WI38 (cell line): Measurements from ENCODE around the gene LDLRAP1.

ENCODE experiments used
- H3K4me3 ChIP-seq: 2 replicates; pipeline ENCODE4 v1.5.1; 2011; ENCODE audit warnings: low read depth, mild to moderate bottlenecking, control low read depth, low read length
- TF ChIP-seq, protein P1 (sequence below): IDR thresholded peaks from 2 replicates; pipeline ENCODE4 v1.5.1; 2012; ENCODE audit warnings: low read depth, mild to moderate bottlenecking, control low read depth, low read length

Gene LDLRAP1

DNA sequence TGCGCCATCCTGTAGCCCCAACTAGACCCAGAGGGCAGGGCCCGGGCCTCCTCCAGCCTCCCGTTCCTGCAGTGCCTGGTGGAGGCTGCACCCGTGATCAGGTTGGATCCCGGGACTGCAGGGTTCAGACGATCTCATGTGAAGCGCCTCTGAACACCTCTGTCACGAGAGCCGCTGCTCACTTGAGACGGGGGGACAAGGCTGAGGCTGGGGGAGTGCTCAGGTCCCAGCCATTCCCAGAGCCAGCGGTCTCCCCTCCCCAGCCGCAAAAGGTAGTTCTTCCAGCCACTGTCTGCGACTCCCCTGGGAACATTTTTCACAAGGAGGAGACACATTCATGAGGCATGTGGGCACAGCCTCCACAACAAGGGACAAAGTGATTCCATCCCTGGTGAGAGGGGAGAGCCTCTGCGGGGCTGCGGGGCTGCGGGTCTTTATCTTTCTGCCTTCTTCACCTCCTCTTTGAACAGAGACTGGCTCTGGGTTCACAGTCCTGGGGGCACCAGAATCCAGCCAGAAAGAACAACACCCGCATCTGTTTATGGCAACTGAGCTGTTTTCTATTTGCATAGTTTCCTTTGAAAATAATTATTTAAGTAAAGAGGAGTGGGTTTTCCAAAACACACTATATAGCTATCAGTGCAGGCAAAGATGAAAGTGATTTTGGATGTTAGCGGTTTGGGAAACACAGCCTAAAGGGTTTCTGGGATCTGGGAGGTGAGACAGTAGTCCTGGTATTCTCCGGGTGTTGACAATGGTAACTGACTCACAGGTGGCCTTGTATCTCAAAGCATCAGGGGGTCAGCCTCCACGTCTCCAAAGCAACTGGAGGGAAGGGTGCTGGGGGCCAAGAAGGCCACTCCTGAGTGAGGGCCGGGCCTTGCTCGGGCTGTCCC, 13.0 kb upstream of the LDLRAP1 start:
- TF ChIP-seq, protein P1, sequence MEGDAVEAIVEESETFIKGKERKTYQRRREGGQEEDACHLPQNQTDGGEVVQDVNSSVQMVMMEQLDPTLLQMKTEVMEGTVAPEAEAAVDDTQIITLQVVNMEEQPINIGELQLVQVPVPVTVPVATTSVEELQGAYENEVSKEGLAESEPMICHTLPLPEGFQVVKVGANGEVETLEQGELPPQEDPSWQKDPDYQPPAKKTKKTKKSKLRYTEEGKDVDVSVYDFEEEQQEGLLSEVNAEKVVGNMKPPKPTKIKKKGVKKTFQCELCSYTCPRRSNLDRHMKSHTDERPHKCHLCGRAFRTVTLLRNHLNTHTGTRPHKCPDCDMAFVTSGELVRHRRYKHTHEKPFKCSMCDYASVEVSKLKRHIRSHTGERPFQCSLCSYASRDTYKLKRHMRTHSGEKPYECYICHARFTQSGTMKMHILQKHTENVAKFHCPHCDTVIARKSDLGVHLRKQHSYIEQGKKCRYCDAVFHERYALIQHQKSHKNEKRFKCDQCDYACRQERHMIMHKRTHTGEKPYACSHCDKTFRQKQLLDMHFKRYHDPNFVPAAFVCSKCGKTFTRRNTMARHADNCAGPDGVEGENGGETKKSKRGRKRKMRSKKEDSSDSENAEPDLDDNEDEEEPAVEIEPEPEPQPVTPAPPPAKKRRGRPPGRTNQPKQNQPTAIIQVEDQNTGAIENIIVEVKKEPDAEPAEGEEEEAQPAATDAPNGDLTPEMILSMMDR = no peak
- no peak overlapping the region for H3K4me3 ChIP-seq

DNA sequence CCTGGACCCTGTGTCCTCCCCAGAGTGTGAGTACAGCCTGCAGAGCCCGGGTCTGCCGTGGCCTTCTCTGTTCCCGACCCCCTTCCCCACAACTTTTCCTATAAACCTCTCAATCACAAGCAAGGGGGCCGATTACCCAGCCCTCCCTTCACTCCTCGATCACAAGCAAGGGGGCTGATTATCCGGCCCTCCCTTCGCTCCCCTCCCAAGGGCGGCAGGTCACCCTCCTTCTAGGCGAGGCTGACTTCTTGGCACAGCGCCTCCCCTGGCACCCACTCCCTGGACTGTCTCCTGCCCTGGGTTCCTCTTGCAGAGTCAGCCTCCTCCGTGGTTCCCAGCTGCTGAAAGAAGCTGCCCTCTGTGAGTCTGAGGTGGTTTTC, 12.3 kb upstream of the LDLRAP1 start:
- TF ChIP-seq, protein P1 = no peak
- H3K4me3 ChIP-seq = no peak overlapping the region

DNA sequence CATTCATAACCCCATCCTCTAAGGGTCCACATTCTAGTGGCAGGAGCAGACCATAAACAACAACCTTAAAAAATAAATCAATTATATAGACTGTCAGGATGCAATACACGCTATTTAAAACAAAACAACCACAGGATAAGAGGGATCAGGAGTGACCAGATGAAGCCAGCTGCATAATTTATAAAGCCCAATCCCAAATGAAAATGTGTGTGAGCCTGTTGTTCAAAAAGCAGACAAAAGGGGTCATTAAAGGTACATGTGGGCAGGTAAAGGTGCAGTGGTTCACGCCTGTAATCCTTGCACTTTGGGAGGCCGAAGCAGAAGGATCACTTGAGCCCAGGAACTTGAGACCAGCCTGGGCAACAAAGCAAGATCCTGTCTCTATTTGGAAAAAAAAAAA, 10.4 kb upstream of the LDLRAP1 start:
- no peak overlapping the region for H3K4me3 ChIP-seq

DNA sequence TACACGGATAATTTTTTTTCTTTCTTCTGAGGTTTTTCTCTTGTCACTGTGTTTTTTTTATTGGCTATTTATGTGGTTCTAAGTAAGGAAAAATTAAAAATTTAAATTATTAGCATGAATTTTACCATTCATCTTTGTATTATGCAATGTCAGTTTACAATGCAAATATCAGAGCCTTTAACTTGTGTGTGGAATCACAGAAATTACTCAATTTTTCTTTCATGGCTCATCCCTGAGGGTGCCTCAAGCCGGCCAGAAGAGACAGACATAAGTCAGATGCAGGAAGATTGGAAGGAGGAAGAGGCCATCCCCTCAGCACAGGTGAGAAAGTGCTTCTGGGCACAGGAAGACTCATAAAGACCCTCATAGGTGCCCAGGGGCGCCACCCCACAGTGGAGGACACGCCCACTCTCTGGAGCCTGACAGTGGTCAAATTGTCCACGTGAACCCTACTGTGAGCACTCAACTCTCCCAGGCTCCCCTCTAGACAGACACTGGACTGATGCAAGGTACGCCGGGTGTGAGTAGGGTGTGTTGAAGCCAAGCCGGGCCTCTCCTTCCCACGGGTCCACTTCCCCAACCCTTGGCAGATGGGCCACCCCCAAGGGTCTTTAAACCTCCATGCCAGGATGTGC, 9.5 kb upstream of the LDLRAP1 start:
- H3K4me3 ChIP-seq = no peak overlapping the region
- TF ChIP-seq, protein P1 = no peak

More for the DNA sequence above, 10.4 kb upstream of the LDLRAP1 start:
- TF ChIP-seq, protein P1 = no peak

DNA sequence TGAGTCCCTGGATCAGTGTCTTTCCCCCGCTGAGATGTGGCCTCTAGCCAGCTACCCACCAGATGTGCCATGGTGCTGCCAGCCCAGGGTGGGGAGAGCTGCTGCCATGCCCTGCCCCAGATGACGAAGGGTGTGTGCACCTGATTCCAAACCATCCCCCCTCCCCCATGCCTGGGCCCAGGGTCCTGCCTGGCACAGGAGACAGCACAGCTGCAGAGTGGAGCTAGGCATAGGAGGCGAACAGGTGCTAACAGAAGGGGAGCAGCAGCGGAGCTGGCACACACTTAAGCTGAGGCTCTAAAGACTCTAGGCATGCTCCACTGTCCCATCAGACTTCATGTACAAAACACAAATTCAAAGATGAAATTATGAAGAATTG, 9.0 kb upstream of the LDLRAP1 start:
- H3K4me3 ChIP-seq = no peak overlapping the region
- TF ChIP-seq, protein P1 = no peak

DNA sequence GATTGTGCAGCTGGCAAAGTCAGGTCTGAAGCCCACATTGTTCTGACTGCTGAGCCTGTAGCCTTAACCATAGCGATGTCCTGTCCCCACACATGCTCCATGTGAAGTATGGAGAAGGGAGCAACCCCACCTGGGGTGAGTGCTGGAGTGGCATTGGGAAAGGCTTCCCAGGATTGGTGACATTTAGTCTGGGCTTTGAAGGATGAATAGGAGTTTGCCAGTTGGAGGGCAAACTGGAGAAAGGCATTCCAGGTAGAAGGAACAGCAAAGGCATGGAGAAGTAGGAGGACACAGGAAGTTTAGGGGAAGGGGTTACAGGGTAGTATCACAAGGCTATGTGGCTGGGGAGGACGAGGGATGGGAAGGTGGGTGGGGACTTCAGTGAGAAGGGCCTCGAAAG, 7.3 kb upstream of the LDLRAP1 start:
- TF ChIP-seq, protein P1 = no peak

More for the DNA sequence above, 7.3 kb upstream of the LDLRAP1 start:
- no peak overlapping the region for H3K4me3 ChIP-seq
